H9 (cell line): ENCODE measurements around the gene ARNT2. TPM values are rescaled to one million over a fixed set of nuclear protein-coding genes. Genes with fewer than 3 reads are reported as not detected.

Experiments
- DNase-seq: peaks from one replicate; pipeline ENCODE4 v3.0.0-alpha.2; 2017
- H2AFZ ChIP-seq: one replicate; pipeline ENCODE4 v1.6.1; 2013; ENCODE audit warnings: mild to moderate bottlenecking, low read length, control low read depth, moderate library complexity
- H2AK5ac ChIP-seq: 2 replicates; pipeline ENCODE4 v1.6.1; 2013; ENCODE audit warnings: low read length, control low read depth, mixed read lengths; ENCODE audit not compliant: insufficient read length
- H2BK120ac ChIP-seq: one replicate; pipeline ENCODE4 v1.6.1; 2013; ENCODE audit warnings: low read depth, mild to moderate bottlenecking, low read length, control low read depth, inconsistent platforms; ENCODE audit not compliant: poor library complexity, severe bottlenecking
- H2BK12ac ChIP-seq: 2 replicates; pipeline ENCODE4 v1.6.1; 2013; ENCODE audit warnings: low read length, control low read depth, mixed read lengths, low read depth; ENCODE audit not compliant: insufficient read length
- H2BK15ac ChIP-seq: 2 replicates; pipeline ENCODE4 v1.6.1; 2013; ENCODE audit warnings: low read depth, low read length, control low read depth
- H2BK20ac ChIP-seq: one replicate; pipeline ENCODE4 v1.6.1; 2013; ENCODE audit warnings: low read depth, mild to moderate bottlenecking, low read length, control low read depth, inconsistent platforms; ENCODE audit not compliant: poor library complexity, severe bottlenecking
- H2BK5ac ChIP-seq: 2 replicates; pipeline ENCODE4 v1.6.1; 2013; ENCODE audit warnings: low read length, control low read depth, mixed read lengths; ENCODE audit not compliant: insufficient read length
- H3K14ac ChIP-seq: 2 replicates; pipeline ENCODE4 v1.6.1; 2013; ENCODE audit warnings: low read length, control low read depth; ENCODE audit not compliant: insufficient read depth
- H3K18ac ChIP-seq: 2 replicates; pipeline ENCODE4 v1.6.1; 2013; ENCODE audit warnings: low read depth, mild to moderate bottlenecking, mixed read lengths, low read length, control low read depth; ENCODE audit not compliant: insufficient read length
- H3K23ac ChIP-seq: 2 replicates; pipeline ENCODE4 v1.6.1; 2013; ENCODE audit warnings: low read length, control low read depth, mixed read lengths, low read depth; ENCODE audit not compliant: insufficient read length
- H3K23me2 ChIP-seq: 2 replicates; pipeline ENCODE4 v1.6.1; 2013; ENCODE audit warnings: low read depth, mild to moderate bottlenecking, mixed read lengths, low read length, control low read depth; ENCODE audit not compliant: insufficient read length, poor library complexity, severe bottlenecking
- H3K27ac ChIP-seq: 2 replicates; pipeline ENCODE4 v1.5.1; 2013; ENCODE audit warnings: low read length, control low read depth, mixed read lengths, low read depth; ENCODE audit not compliant: insufficient read length
- H3K27me3 ChIP-seq: 2 replicates; pipeline ENCODE4 v1.6.1; 2013; ENCODE audit warnings: low read length, control low read depth, inconsistent platforms; ENCODE audit not compliant: insufficient read depth
- H3K4ac ChIP-seq: 2 replicates; pipeline ENCODE4 v1.6.1; 2013; ENCODE audit warnings: low read depth, mild to moderate bottlenecking, control low read depth, inconsistent platforms, low read length, moderate library complexity
- H3K4me1 ChIP-seq: 2 replicates; pipeline ENCODE4 v1.6.1; 2013; ENCODE audit warnings: low read length, control low read depth, inconsistent platforms; ENCODE audit not compliant: insufficient read depth
- H3K4me2 ChIP-seq: 2 replicates; pipeline ENCODE4 v1.6.1; 2013; ENCODE audit warnings: low read length, control low read depth, mixed read lengths; ENCODE audit not compliant: insufficient read length, insufficient read depth
- H3K56ac ChIP-seq: 2 replicates; pipeline ENCODE4 v1.6.1; 2013; ENCODE audit warnings: low read depth, mild to moderate bottlenecking, mixed read lengths, low read length, control low read depth; ENCODE audit not compliant: insufficient read length
- H3K79me1 ChIP-seq: 2 replicates; pipeline ENCODE4 v1.6.1; 2013; ENCODE audit warnings: low read depth, mild to moderate bottlenecking, moderate library complexity, low read length, control low read depth, inconsistent platforms; ENCODE audit not compliant: insufficient read depth, poor library complexity, severe bottlenecking
- H3K79me2 ChIP-seq: 2 replicates; pipeline ENCODE4 v1.6.1; 2013; ENCODE audit warnings: low read length, control low read depth, inconsistent platforms; ENCODE audit not compliant: insufficient read depth
- H3K9ac ChIP-seq: 2 replicates; pipeline ENCODE4 v1.6.1; 2013; ENCODE audit warnings: low read length, control low read depth, mixed read lengths; ENCODE audit not compliant: insufficient read length; ENCODE audit errors: extremely low read depth
- H3K9me3 ChIP-seq: one replicate; pipeline ENCODE4 v1.6.1; 2013; ENCODE audit warnings: low read depth, low read length, inconsistent platforms; ENCODE audit not compliant: control insufficient read depth
- H3T11ph ChIP-seq: one replicate; pipeline ENCODE4 v1.6.1; 2013; ENCODE audit warnings: mild to moderate bottlenecking, low read length, control low read depth, inconsistent platforms
- H4K20me1 ChIP-seq: one replicate; pipeline ENCODE4 v1.6.1; 2013; ENCODE audit not compliant: control insufficient read depth, insufficient read length, insufficient read depth
- H4K5ac ChIP-seq: 2 replicates; pipeline ENCODE4 v1.6.1; 2013; ENCODE audit warnings: low read depth, mild to moderate bottlenecking, mixed read lengths, low read length, control low read depth; ENCODE audit not compliant: insufficient read length
- H4K8ac ChIP-seq: replicated peaks from 2 replicates; pipeline ENCODE4 v1.6.1; 2013; ENCODE audit warnings: low read length, control low read depth, mixed read lengths, low read depth; ENCODE audit not compliant: insufficient read length
- H4K91ac ChIP-seq: 2 replicates; pipeline ENCODE4 v1.6.1; 2013; ENCODE audit warnings: low read depth, mild to moderate bottlenecking, moderate library complexity, mixed read lengths, low read length, control low read depth; ENCODE audit not compliant: insufficient read length
- H3K27ac Mint-ChIP-seq, 3 experiments: 2 replicates in 2 of 3; 3 replicates in 1 of 3; pipeline ENCODE4 v1.8.0; 2020 to 2021; ENCODE audit warnings: mixed read lengths in 3 of 3, mild to moderate bottlenecking in 1 of 3, moderate library complexity in 1 of 3
- H3K27me3 Mint-ChIP-seq: 2 replicates; pipeline ENCODE4 v1.8.0; 2021; ENCODE audit warnings: low read depth, mild to moderate bottlenecking, moderate library complexity, mixed read lengths
- H3K36me3 Mint-ChIP-seq, 3 experiments: 2 replicates in 2 of 3; 3 replicates in 1 of 3; pipeline ENCODE4 v1.8.0; 2020 to 2021; ENCODE audit warnings: low read depth in 3 of 3, mixed read lengths in 3 of 3; ENCODE audit not compliant: insufficient read depth in 1 of 3
- H3K4me1 Mint-ChIP-seq, 2 experiments: 2 replicates each; pipeline ENCODE4 v1.8.0; 2020; ENCODE audit warnings: mixed read lengths in 2 of 2
- H3K4me3 Mint-ChIP-seq, 2 experiments: 2 replicates in 1 of 2; 3 replicates in 1 of 2; pipeline ENCODE4 v1.8.0; 2020 to 2021; ENCODE audit warnings: mild to moderate bottlenecking in 2 of 2, mixed read lengths in 2 of 2, moderate library complexity in 1 of 2
- H3K9me3 Mint-ChIP-seq, 2 experiments: 2 replicates in 1 of 2; 3 replicates in 1 of 2; pipeline ENCODE4 v1.8.0; 2020; ENCODE audit warnings: mild to moderate bottlenecking in 2 of 2, mixed read lengths in 2 of 2, moderate library complexity in 1 of 2
- whole genome bisulfite sequencing: extraction: QIAGEN DNeasy Blood & Tissue Kit; methylation state at CpG from one replicate; pipeline ENCODE4 v1.1.7; 2013; ENCODE audit warnings: missing lambda C conversion rate, low lambda C conversion rate, mixed read lengths; ENCODE audit not compliant: insufficient read length; ENCODE audit errors: extremely low coverage; 5-methylcytosine and 5-hydroxymethylcytosine counted together
- total RNA-seq: library from RNA; stranded (reverse); gene quantifications from 2 replicates; pipeline ENCODE4 v1.2.1, GENCODE V29; 2021
- TF ChIP-seq, protein P1 (sequence below): fragments of 200-600 bp; sonication (generic); conservative IDR thresholded peaks from 3 replicates; pipeline ENCODE4 v1.8.0; 2021; ENCODE audit warnings: antibody characterized with exemption, mild to moderate bottlenecking

The ARNT2 gene
- total RNA-seq, 1 experiment from 2014 or later = 10.5 TPM

DNA sequence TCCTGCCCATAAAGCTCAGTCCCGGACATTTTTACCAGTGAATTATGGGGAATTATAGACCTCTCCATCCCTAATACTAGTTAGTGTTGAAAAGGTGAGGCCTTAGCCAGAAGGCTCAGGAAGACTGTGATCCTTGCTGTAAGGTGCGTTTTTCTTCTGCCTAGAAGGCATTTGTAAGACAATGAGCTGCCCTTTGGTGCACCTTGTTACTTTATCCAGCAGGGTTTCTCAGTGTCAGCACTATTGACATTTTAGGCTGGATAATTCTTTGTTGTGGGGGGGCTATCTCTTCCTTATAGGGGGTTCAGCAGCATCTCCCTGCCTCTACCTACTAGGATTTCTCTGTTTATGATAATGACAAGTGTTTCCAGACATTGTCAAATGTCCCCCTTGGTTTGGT lies 182.8 kb downstream of the ARNT2 start:
- Mint-ChIP-seq H3K36me3 (peaks cover 0 to 6% (median 0%) of the 10 kb centered on the region in 3 experiments; a peak in 2 of 7 replicates), H3K4me3 (no peak overlapping the region), H3K27ac (no peak overlapping the region), H3K27me3 (no peaks in the 10 kb centered on the region; the same call in 1 of the 2 replicates), H3K9me3 (no peaks in the 10 kb centered on the region), H3K4me1 (peaks cover 33 to 34% of the 10 kb centered on the region in 2 experiments)
- TF ChIP-seq, protein P1, sequence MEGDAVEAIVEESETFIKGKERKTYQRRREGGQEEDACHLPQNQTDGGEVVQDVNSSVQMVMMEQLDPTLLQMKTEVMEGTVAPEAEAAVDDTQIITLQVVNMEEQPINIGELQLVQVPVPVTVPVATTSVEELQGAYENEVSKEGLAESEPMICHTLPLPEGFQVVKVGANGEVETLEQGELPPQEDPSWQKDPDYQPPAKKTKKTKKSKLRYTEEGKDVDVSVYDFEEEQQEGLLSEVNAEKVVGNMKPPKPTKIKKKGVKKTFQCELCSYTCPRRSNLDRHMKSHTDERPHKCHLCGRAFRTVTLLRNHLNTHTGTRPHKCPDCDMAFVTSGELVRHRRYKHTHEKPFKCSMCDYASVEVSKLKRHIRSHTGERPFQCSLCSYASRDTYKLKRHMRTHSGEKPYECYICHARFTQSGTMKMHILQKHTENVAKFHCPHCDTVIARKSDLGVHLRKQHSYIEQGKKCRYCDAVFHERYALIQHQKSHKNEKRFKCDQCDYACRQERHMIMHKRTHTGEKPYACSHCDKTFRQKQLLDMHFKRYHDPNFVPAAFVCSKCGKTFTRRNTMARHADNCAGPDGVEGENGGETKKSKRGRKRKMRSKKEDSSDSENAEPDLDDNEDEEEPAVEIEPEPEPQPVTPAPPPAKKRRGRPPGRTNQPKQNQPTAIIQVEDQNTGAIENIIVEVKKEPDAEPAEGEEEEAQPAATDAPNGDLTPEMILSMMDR = peak; percentile 37; the same call in 2 of the 3 replicates
- no peak overlapping the region for H3K14ac ChIP-seq
- no peak overlapping the region for H2AFZ ChIP-seq
- no peak overlapping the region for H4K8ac ChIP-seq
- no peaks in the 10 kb centered on the region; the same call in 1 of the 2 replicates for H3K4me1 ChIP-seq
- no peak overlapping the region for H4K91ac ChIP-seq
- no peaks in the 10 kb centered on the region for H3K9me3 ChIP-seq
- no peak overlapping the region for H3K4me2 ChIP-seq
- H3K23me2 ChIP-seq = no peaks in the 10 kb centered on the region
- H2BK15ac ChIP-seq = no peak overlapping the region
- H2BK5ac ChIP-seq = no peak overlapping the region
- H3K9ac ChIP-seq = no peak overlapping the region
- no peak overlapping the region for H3T11ph ChIP-seq
- H4K5ac ChIP-seq = no peak overlapping the region
- no CpG with 5 or more reads among the region's 2 CpGs for WGBS
- H3K23ac ChIP-seq = no peak overlapping the region
- H2BK12ac ChIP-seq = no peak overlapping the region
- H3K79me2 ChIP-seq = no peaks in the 10 kb centered on the region
- no peak overlapping the region for H3K18ac ChIP-seq
- H2BK120ac ChIP-seq = no peak overlapping the region
- no peak overlapping the region for H3K56ac ChIP-seq
- H3K4ac ChIP-seq = no peak overlapping the region
- peak; percentile 27 for DNase-seq
- no peaks in the 10 kb centered on the region for H3K27me3 ChIP-seq
- H4K20me1 ChIP-seq = no peaks in the 10 kb centered on the region
- H2BK20ac ChIP-seq = no peak overlapping the region
- H2AK5ac ChIP-seq = no peak overlapping the region
- no peak overlapping the region for H3K27ac ChIP-seq
- no peaks in the 10 kb centered on the region for H3K79me1 ChIP-seq
